GM23338 (cell line): Measurements from ENCODE around the gene KIAA1549. TPM values are rescaled to one million over a fixed set of nuclear protein-coding genes. Genes with fewer than 3 reads are reported as not detected.

ENCODE experiments used
- ATAC-seq: fragments of 200-7000 bp; cut with Tn5 transposase; 3 replicates; pipeline ENCODE4 v1.9.1; 2020
- DNase-seq: peaks from one replicate; pipeline ENCODE4 v3.0.0-alpha.2; 2015; ENCODE audit warnings: low spot score
- H2AFZ ChIP-seq: fragments of 200-600 bp; sonication (generic); 2 replicates; pipeline ENCODE4 v1.8.0; 2016; ENCODE audit warnings: antibody characterized with exemption, mild to moderate bottlenecking, moderate library complexity
- H3F3A ChIP-seq: fragments of 200-600 bp; sonication (generic); replicated peaks from 2 replicates; pipeline ENCODE4 v1.8.0; 2017; ENCODE audit warnings: antibody characterized with exemption, mixed run types, low read depth
- H3K27ac ChIP-seq: fragments of 200-600 bp; sonication (generic); 2 replicates; pipeline ENCODE4 v1.6.1; 2016; ENCODE audit warnings: low read depth
- H3K27me3 ChIP-seq: fragments of 200-600 bp; sonication (generic); 2 replicates; pipeline ENCODE4 v1.8.0; 2016; ENCODE audit warnings: mild to moderate bottlenecking, mixed run types, moderate library complexity; ENCODE audit not compliant: insufficient read depth
- H3K36me3 ChIP-seq: fragments of 200-600 bp; sonication (generic); 2 replicates; pipeline ENCODE4 v1.8.0; 2016; ENCODE audit warnings: mild to moderate bottlenecking; ENCODE audit not compliant: insufficient read depth
- H3K4me1 ChIP-seq: fragments of 200-600 bp; sonication (generic); 2 replicates; pipeline ENCODE4 v1.8.0; 2016; ENCODE audit warnings: mild to moderate bottlenecking, moderate library complexity; ENCODE audit not compliant: insufficient read depth
- H3K4me2 ChIP-seq: fragments of 200-600 bp; sonication (generic); 2 replicates; pipeline ENCODE4 v1.7.1; 2017; ENCODE audit warnings: mixed run types
- H3K4me3 ChIP-seq: fragments of 200-600 bp; sonication (generic); 2 replicates; pipeline ENCODE4 v1.6.1; 2016; ENCODE audit warnings: mixed run types
- H3K79me2 ChIP-seq: fragments of 200-600 bp; sonication (generic); replicated peaks from 2 replicates; pipeline ENCODE4 v1.8.0; 2017; ENCODE audit warnings: mild to moderate bottlenecking; ENCODE audit not compliant: insufficient read depth
- H3K9me2 ChIP-seq: fragments of 200-600 bp; sonication (generic); 2 replicates; pipeline ENCODE4 v1.8.0; 2017; ENCODE audit not compliant: insufficient read depth
- H4K20me1 ChIP-seq: fragments of 200-600 bp; sonication (generic); replicated peaks from 2 replicates; pipeline ENCODE4 v1.8.0; 2017; ENCODE audit warnings: mild to moderate bottlenecking; ENCODE audit not compliant: insufficient read depth
- H3K27ac Mint-ChIP-seq: 2 replicates; pipeline ENCODE4 v1.8.0; 2020; ENCODE audit warnings: inconsistent platforms, mild to moderate bottlenecking, moderate library complexity, mixed read lengths
- H3K27me3 Mint-ChIP-seq: 3 replicates; pipeline ENCODE4 v1.8.0; 2022; ENCODE audit warnings: low read depth, mild to moderate bottlenecking, moderate library complexity, mixed read lengths, inconsistent platforms; ENCODE audit not compliant: insufficient read depth, poor library complexity
- H3K36me3 Mint-ChIP-seq: 3 replicates; pipeline ENCODE4 v1.8.0; 2021; ENCODE audit warnings: low read depth, mild to moderate bottlenecking, inconsistent platforms, moderate library complexity, mixed read lengths
- H3K4me1 Mint-ChIP-seq: 3 replicates; pipeline ENCODE4 v1.8.0; 2020; ENCODE audit warnings: mild to moderate bottlenecking, inconsistent platforms, mixed read lengths
- H3K4me3 Mint-ChIP-seq: 3 replicates; pipeline ENCODE4 v1.8.0; 2021; ENCODE audit warnings: moderate library complexity, mild to moderate bottlenecking, inconsistent platforms, mixed read lengths
- H3K9me3 Mint-ChIP-seq: 3 replicates; pipeline ENCODE4 v1.8.0; 2020; ENCODE audit warnings: moderate library complexity, mild to moderate bottlenecking, inconsistent platforms, mixed read lengths
- EZH2 ChIP-seq: fragments of 200-600 bp; sonication (generic); IDR thresholded peaks from one replicate; pipeline ENCODE4 v1.8.0; 2017; ENCODE audit warnings: antibody characterized with exemption, mild to moderate bottlenecking, low read depth; ENCODE audit not compliant: unreplicated experiment
- EZH2phosphoT487 ChIP-seq: fragments of 200-600 bp; sonication (generic); IDR thresholded peaks from one replicate; pipeline ENCODE4 v1.8.1; 2018; ENCODE audit warnings: antibody characterized with exemption; ENCODE audit not compliant: unreplicated experiment
- JUNB ChIP-seq: IDR thresholded peaks from one replicate; pipeline ENCODE4 v1.6.1; 2016; ENCODE audit warnings: antibody characterized with exemption; ENCODE audit not compliant: unreplicated experiment
- NANOG ChIP-seq: IDR thresholded peaks from 2 replicates; pipeline ENCODE4 v1.6.1; 2016; ENCODE audit warnings: antibody characterized with exemption, borderline replicate concordance
- POLR2AphosphoS5 ChIP-seq: IDR thresholded peaks from 2 replicates; pipeline ENCODE4 v1.6.1; 2016; ENCODE audit warnings: antibody characterized with exemption, low read depth
- REST ChIP-seq: IDR thresholded peaks from one replicate; pipeline ENCODE4 v1.6.1; 2018; ENCODE audit warnings: antibody characterized with exemption; ENCODE audit not compliant: unreplicated experiment
- ZNF114 ChIP-seq: fragments of 250-450 bp; sonication (Bioruptor Pico); IDR thresholded peaks from 2 replicates; pipeline ENCODE4 v1.5.0; 2020; ENCODE audit warnings: mild to moderate bottlenecking, moderate library complexity
- ZNF331 ChIP-seq: fragments of 250-450 bp; sonication (Bioruptor Pico); IDR thresholded peaks from 2 replicates; pipeline ENCODE4 v1.5.0; 2020; ENCODE audit warnings: low read depth, mild to moderate bottlenecking, moderate library complexity
- ZNF462 ChIP-seq: fragments of 250-450 bp; sonication (Bioruptor Pico); IDR thresholded peaks from 2 replicates; pipeline ENCODE4 v1.5.0; 2020; ENCODE audit warnings: mild to moderate bottlenecking, moderate library complexity
- polyA plus RNA-seq: library from polyadenylated mRNA; unstranded; fragments of >200 nt; fragmentation: Nextera tagmentation; extraction: Ambion mirVana; gene quantifications from 2 replicates; pipeline ENCODE4 v1.2.1, GENCODE V29; 2016
- total RNA-seq: library from RNA; depleted of rRNA; stranded (reverse); fragments of >200 nt; shearing (Covaris generic); gene quantifications from 2 replicates; pipeline ENCODE4 v1.2.3, GENCODE V29; 2014
- TF ChIP-seq, protein P1 (sequence below): IDR thresholded peaks from 2 replicates; pipeline ENCODE4 v1.6.1; 2016; ENCODE audit warnings: antibody characterized with exemption

Gene KIAA1549
- total and polyA plus RNA-seq, 2 experiments from 2014 or later = 3.6 to 13.5 TPM

DNA sequence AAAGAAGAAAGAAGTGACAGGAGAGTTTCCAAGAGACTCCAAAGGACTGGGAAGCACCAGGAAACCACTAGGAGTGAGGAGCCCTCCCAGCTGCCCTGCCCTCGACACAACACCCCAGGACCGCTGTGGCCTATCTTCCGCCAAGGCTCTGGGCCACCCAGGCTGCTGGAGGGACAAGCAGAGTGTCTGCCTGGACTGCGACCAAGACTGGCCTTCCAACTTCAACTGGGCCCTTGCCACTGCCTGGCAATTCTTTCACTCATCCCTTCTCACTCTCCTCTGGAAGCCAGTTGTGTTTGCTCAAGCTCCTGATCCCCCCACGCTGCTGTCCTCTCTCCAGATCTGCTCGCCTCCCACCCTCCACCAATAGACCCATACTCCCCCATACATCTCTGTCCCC lies 10.2 kb downstream of the KIAA1549 start:
- Histone ChIP-seq H2AFZ (no peak overlapping the region), H3K4me3 (no peak overlapping the region), H4K20me1 (peaks cover 6% of the 10 kb centered on the region), H3K4me1 (peaks cover 31% of the 10 kb centered on the region), H3K27me3 (no peaks in the 10 kb centered on the region), H3K36me3 (no peaks in the 10 kb centered on the region), H3F3A (peaks cover 18% of the 10 kb centered on the region), H3K4me2 (no peak overlapping the region), H3K79me2 (peaks cover 78% of the 10 kb centered on the region), H3K27ac (no peak overlapping the region), H3K9me2 (peaks cover 7% of the 10 kb centered on the region; the same call in 1 of the 2 replicates)
- ATAC-seq (no peak), DNase-seq (no peak)
- Mint-ChIP-seq H3K27me3 (peaks cover 7% of the 10 kb centered on the region), H3K9me3 (no peaks in the 10 kb centered on the region), H3K27ac (no peak overlapping the region; the same call in none of the 2 replicates), H3K4me3 (no peak overlapping the region), H3K36me3 (peaks cover 6% of the 10 kb centered on the region; the same call in 2 of the 3 replicates), H3K4me1 (peaks cover 62% of the 10 kb centered on the region)
- no peak for TF ChIP-seq NANOG
- no peak for TF ChIP-seq EZH2phosphoT487
- no peak for TF ChIP-seq POLR2AphosphoS5
- no peak for TF ChIP-seq EZH2
- TF ChIP-seq ZNF462 (CRISPR knock-in tag) = no peak
- TF ChIP-seq, protein P1, sequence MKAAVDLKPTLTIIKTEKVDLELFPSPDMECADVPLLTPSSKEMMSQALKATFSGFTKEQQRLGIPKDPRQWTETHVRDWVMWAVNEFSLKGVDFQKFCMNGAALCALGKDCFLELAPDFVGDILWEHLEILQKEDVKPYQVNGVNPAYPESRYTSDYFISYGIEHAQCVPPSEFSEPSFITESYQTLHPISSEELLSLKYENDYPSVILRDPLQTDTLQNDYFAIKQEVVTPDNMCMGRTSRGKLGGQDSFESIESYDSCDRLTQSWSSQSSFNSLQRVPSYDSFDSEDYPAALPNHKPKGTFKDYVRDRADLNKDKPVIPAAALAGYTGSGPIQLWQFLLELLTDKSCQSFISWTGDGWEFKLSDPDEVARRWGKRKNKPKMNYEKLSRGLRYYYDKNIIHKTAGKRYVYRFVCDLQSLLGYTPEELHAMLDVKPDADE = no peak
- TF ChIP-seq REST = no peak
- no peak for TF ChIP-seq ZNF114 (CRISPR knock-in tag)
- no peak for TF ChIP-seq JUNB
- TF ChIP-seq ZNF331 (CRISPR knock-in tag) = no peak
